ENCODE results near the gene VPS52.
"Not testable (repeated sequence)": the region's sequence is repeated elsewhere in the genome, so short reads cannot be mapped to it uniquely, and the experiment has no call there.

VPS52 gene

GRCh38 chr6:33241968-33242367 lies 29.7 kb downstream of the VPS52 start:
- H3K27ac Mint-ChIP-seq = no peak overlapping the region
- no peak for TF ChIP-seq CTCF (IDR thresholded peaks at IDR 0.05; ENCODE audit: unreplicated experiment in 3 of 3)
- H3K9me3 Mint-ChIP-seq = no peaks in the 10 kb centered on the region
- H3K27me3 Mint-ChIP-seq (ENCODE audit: low read depth) = peaks cover 40% of the 10 kb centered on the region
- H3K4me1 Mint-ChIP-seq = no peaks in the 10 kb centered on the region
- H3K36me3 Mint-ChIP-seq (ENCODE audit: low read depth) = no peaks in the 10 kb centered on the region
- H3K4me3 Mint-ChIP-seq = no peak overlapping the region

GRCh38 chr6:33237741-33238140 lies 33.9 kb downstream of the VPS52 start:
- TF ChIP-seq CTCF (IDR thresholded peaks at IDR 0.05; ENCODE audit: unreplicated experiment in 3 of 3) = no peak
- no peaks in the 10 kb centered on the region for H3K9me3 Mint-ChIP-seq
- H3K27ac Mint-ChIP-seq = peak overlapping the region in 1 of 3 experiments; percentile 6
- peaks cover 17% of the 10 kb centered on the region for H3K4me1 Mint-ChIP-seq
- peaks cover 20% of the 10 kb centered on the region for H3K27me3 Mint-ChIP-seq (ENCODE audit: low read depth)
- no peaks in the 10 kb centered on the region for H3K36me3 Mint-ChIP-seq (ENCODE audit: low read depth)
- H3K4me3 Mint-ChIP-seq = no peak overlapping the region

DNA sequence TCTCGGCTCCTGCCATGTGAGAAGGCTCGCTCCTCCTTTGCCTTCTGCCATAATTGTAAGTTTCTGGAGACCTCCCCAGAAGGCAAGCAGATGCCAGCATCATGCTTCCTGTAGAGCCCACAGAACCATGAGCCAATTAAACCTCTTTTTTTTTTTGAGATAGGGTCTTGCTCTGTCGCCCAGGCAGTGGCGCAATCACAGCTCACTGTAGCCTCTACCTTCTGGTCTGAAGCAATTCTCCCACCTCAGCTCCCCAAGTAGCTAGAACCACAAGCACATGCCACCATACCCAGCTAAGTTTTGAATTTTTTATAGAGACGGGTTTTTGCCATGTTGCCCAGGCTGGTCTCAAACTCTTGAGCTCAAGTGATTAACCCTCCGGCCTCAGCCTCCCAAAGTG lies 34.8 kb downstream of the VPS52 start:
- H3K27me3 Mint-ChIP-seq (ENCODE audit: low read depth) = peaks cover 13% of the 10 kb centered on the region

DNA sequence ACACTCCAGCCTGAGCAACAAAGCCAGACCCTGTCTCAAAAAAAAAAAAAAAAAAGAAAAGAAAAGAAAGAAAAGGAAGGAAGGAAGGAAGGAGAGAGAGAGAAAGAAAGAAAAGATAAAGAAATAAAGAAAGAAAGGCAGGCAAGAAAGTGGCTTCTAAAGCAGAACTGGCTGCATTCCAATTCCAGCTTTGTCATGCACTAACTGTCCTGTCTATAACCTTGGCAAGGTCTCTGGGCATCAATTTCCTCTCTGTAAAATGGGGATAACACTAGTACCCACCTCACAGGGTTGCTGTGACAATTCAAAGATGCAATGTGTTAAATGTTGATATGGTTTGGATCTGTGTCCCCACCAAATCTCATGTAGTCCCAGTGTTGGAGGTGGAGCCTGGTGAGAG lies 35.3 kb downstream of the VPS52 start:
- Mint-ChIP-seq H3K27ac (no peak overlapping the region), H3K4me3 (no peak overlapping the region), H3K36me3 (ENCODE audit: low read depth) (no peaks in the 10 kb centered on the region), H3K9me3 (no peaks in the 10 kb centered on the region), H3K27me3 (ENCODE audit: low read depth) (peaks cover 13% of the 10 kb centered on the region), H3K4me1 (peaks cover 21% of the 10 kb centered on the region)
- no peak for TF ChIP-seq CTCF (IDR thresholded peaks at IDR 0.05; ENCODE audit: unreplicated experiment in 3 of 3)

More for the DNA sequence above, 34.8 kb downstream of the VPS52 start:
- H3K36me3 Mint-ChIP-seq (ENCODE audit: low read depth) = no peaks in the 10 kb centered on the region
- peaks cover 21% of the 10 kb centered on the region for H3K4me1 Mint-ChIP-seq
- H3K4me3 Mint-ChIP-seq = no peak overlapping the region
- H3K27ac Mint-ChIP-seq = no peak overlapping the region
- TF ChIP-seq CTCF (IDR thresholded peaks at IDR 0.05; ENCODE audit: unreplicated experiment in 3 of 3) = no peak
- no peaks in the 10 kb centered on the region for H3K9me3 Mint-ChIP-seq

DNA sequence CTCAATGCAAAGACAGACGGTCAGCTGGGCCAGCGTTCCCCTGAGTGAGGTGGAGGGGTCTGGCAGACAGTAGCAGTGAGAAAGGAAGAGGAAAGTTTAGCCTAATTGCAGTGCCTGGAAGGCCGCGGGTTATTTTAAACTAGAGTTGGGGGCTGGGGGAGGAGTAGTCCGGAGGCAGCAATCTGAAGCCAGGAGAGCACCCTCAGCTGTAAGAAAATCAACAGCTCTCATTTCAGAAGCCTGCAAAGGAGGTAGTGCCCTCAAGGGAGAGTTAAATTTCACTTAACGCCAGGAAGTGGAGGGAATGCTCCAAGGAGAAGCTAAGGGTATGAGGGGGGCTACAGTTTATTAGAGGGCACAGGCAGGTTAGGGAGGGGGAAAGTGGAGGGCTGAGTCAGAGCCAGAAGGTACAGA lies 36.4 kb downstream of the VPS52 start:
- H3K36me3 Mint-ChIP-seq (ENCODE audit: low read depth) = no peaks in the 10 kb centered on the region

GRCh38 chr6:33226503-33227120 lies 45.1 kb downstream of the VPS52 start:
- peaks cover 16% of the 10 kb centered on the region for H3K27me3 Mint-ChIP-seq (ENCODE audit: low read depth)
- H3K4me1 Mint-ChIP-seq; H3K27ac Mint-ChIP-seq; H3K4me3 Mint-ChIP-seq; H3K36me3 Mint-ChIP-seq (ENCODE audit: low read depth); H3K9me3 Mint-ChIP-seq: not testable (repeated sequence)

More for the DNA sequence above, 36.4 kb downstream of the VPS52 start:
- peaks cover 21% of the 10 kb centered on the region for H3K4me1 Mint-ChIP-seq
- peak overlapping the region in 1 of 3 experiments; percentile 48 for H3K4me3 Mint-ChIP-seq
- peak overlapping the region; percentile 27 to 87 (median 55) for H3K27ac Mint-ChIP-seq
- H3K27me3 Mint-ChIP-seq (ENCODE audit: low read depth) = peaks cover 8% of the 10 kb centered on the region
- TF ChIP-seq CTCF (IDR thresholded peaks at IDR 0.05; ENCODE audit: unreplicated experiment in 3 of 3) = no peak
- H3K9me3 Mint-ChIP-seq = no peaks in the 10 kb centered on the region

All from nephron (organoid).